ENCODE measurements around the gene NIT1.

GRCh38 chr1:161121834-161122233 lies 3.9 kb downstream of the NIT1 start:
- TF ChIP-seq CTCF (IDR thresholded peaks at IDR 0.05) (no peak), POLR2A (IDR thresholded peaks at IDR 0.05) (no peak), POLR2AphosphoS5 (IDR thresholded peaks at IDR 0.05) (no peak), EP300 (IDR thresholded peaks at IDR 0.05) (no peak)

All from suprapubic skin (tissue), 4 donors.